ENCODE data around the gene KCNQ1.

DNA sequence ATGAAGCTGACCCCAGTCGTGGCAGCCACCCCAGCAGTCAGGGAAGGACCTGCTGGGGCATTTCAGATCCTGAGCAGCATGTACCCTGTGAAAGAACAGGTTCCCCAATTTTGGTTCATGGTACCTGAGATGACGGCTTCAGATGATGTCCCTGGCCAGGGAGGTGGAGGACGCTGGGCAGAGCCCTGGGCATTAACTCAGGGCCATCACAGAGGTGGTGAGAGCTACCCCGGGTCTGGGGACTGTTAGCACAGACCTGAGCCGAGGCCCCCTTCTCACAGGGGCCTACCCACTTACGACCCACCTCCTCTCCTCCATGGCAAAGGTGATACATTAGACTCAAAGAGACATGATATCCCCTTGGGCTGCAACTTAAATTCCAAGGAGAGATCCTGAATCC, 372.6 kb downstream of the KCNQ1 start:
- TF ChIP-seq, protein P1, sequence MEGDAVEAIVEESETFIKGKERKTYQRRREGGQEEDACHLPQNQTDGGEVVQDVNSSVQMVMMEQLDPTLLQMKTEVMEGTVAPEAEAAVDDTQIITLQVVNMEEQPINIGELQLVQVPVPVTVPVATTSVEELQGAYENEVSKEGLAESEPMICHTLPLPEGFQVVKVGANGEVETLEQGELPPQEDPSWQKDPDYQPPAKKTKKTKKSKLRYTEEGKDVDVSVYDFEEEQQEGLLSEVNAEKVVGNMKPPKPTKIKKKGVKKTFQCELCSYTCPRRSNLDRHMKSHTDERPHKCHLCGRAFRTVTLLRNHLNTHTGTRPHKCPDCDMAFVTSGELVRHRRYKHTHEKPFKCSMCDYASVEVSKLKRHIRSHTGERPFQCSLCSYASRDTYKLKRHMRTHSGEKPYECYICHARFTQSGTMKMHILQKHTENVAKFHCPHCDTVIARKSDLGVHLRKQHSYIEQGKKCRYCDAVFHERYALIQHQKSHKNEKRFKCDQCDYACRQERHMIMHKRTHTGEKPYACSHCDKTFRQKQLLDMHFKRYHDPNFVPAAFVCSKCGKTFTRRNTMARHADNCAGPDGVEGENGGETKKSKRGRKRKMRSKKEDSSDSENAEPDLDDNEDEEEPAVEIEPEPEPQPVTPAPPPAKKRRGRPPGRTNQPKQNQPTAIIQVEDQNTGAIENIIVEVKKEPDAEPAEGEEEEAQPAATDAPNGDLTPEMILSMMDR (IDR thresholded peaks at IDR 0.05): no peak
- no peak for TF ChIP-seq EP300 (IDR thresholded peaks at IDR 0.05)

All from sigmoid colon (tissue), 4 donors.